Measurements from ENCODE around the gene NCAPG. TPM values are rescaled to one million over a fixed set of nuclear protein-coding genes. Genes with fewer than 3 reads are reported as not detected.

The NCAPG gene
- total and polyA plus RNA-seq, 9 of the 15 experiments (the other 6 are each of a cell fraction or from before 2014, with no cell fraction given) = 25.6 to 102 (median 65.3) TPM

DNA sequence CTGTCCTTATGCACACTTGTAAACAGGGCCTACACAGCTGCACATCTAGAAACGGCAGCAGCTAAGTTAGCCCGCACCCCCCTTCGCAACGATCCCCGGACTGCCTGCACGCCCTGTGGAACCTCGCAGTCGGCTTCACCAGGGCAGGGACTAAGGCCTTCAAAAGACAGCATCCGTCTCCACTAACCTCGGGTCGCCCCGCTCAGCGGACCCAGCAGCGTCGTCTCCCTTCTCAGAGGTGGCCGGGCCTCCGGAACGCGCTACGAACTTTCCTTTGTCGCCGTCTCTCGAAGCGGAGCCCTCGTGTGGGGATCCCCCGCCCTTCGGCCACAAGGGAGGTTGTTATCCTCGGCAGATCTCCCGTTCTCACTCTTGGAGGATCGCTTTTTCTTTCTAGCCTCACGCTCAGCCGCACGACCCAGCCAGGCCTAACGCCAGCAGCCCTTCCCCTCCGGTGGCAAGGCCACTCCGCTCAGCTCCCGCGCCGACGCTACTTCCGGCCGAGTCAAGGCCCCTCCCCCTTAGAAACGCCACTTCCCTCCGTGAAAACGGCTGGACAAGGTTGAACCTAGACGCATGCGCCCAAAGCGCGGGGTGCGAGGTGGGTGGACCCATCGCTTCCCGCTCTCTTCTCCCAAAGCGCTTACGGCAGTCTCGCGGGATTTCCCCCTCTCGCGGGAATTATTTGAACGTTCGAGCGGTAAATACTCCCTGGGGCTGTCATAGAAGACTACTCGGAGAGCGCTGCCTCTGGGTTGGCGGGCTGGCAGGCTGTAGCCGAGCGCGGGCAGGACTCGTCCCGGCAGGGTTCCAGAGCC, at the start of gene NCAPG, which contains the start of gene DCAF16 (continued):
- TF ChIP-seq, protein P1, sequence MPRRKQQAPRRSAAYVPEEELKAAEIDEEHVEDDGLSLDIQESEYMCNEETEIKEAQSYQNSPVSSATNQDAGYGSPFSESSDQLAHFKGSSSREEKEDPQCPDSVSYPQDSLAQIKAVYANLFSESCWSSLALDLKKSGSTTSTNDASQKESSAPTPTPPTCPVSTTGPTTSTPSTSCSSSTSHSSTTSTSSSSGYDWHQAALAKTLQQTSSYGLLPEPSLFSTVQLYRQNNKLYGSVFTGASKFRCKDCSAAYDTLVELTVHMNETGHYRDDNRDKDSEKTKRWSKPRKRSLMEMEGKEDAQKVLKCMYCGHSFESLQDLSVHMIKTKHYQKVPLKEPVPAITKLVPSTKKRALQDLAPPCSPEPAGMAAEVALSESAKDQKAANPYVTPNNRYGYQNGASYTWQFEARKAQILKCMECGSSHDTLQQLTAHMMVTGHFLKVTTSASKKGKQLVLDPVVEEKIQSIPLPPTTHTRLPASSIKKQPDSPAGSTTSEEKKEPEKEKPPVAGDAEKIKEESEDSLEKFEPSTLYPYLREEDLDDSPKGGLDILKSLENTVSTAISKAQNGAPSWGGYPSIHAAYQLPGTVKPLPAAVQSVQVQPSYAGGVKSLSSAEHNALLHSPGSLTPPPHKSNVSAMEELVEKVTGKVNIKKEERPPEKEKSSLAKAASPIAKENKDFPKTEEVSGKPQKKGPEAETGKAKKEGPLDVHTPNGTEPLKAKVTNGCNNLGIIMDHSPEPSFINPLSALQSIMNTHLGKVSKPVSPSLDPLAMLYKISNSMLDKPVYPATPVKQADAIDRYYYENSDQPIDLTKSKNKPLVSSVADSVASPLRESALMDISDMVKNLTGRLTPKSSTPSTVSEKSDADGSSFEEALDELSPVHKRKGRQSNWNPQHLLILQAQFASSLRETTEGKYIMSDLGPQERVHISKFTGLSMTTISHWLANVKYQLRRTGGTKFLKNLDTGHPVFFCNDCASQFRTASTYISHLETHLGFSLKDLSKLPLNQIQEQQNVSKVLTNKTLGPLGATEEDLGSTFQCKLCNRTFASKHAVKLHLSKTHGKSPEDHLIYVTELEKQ (CRISPR knock-in tag; IDR thresholded peaks at IDR 0.05) = no peak
- no peak for TF ChIP-seq HDAC8 (tag; IDR thresholded peaks at IDR 0.05)
- no peak for TF ChIP-seq ZNF551 (CRISPR knock-in tag; IDR thresholded peaks at IDR 0.05)
- no peak for TF ChIP-seq SMAD4 (CRISPR knock-in tag; conservative IDR thresholded peaks at IDR 0.05)
- peak; percentile 60 for TF ChIP-seq TAF7 (tag; IDR thresholded peaks at IDR 0.05)
- TF ChIP-seq TSC22D4 (tag; IDR thresholded peaks at IDR 0.05) = no peak
- TF ChIP-seq, protein P2, sequence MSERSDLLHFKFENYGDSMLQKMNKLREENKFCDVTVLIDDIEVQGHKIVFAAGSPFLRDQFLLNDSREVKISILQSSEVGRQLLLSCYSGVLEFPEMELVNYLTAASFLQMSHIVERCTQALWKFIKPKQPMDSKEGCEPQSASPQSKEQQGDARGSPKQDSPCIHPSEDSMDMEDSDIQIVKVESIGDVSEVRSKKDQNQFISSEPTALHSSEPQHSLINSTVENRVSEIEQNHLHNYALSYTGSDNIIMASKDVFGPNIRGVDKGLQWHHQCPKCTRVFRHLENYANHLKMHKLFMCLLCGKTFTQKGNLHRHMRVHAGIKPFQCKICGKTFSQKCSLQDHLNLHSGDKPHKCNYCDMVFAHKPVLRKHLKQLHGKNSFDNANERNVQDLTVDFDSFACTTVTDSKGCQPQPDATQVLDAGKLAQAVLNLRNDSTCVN (CRISPR knock-in tag; IDR thresholded peaks at IDR 0.05) = no peak
- no peak for TF ChIP-seq XRCC3 (IDR thresholded peaks at IDR 0.05)
- 0 out of 2 replicates have a peak, but pooled peaks have one; percentile 47 for TF ChIP-seq TCF7L2 (IDR thresholded peaks at IDR 0.05; ENCODE audit: low read depth, low read length)
- no peak for TF ChIP-seq DDX20 (tag; IDR thresholded peaks at IDR 0.05; ENCODE audit: low read depth)
- TF ChIP-seq, protein P3, sequence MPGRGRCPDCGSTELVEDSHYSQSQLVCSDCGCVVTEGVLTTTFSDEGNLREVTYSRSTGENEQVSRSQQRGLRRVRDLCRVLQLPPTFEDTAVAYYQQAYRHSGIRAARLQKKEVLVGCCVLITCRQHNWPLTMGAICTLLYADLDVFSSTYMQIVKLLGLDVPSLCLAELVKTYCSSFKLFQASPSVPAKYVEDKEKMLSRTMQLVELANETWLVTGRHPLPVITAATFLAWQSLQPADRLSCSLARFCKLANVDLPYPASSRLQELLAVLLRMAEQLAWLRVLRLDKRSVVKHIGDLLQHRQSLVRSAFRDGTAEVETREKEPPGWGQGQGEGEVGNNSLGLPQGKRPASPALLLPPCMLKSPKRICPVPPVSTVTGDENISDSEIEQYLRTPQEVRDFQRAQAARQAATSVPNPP (IDR thresholded peaks at IDR 0.05; ENCODE audit: borderline replicate concordance, insufficient read depth, insufficient read length) = no peak
- no peak for TF ChIP-seq KLF13 (tag; IDR thresholded peaks at IDR 0.05; ENCODE audit: borderline replicate concordance, low read depth)
- no peak for TF ChIP-seq BRF1 (IDR thresholded peaks at IDR 0.05; ENCODE audit: borderline replicate concordance, extremely low read depth, insufficient read length)
- no peak for TF ChIP-seq CTBP1 (IDR thresholded peaks at IDR 0.05; ENCODE audit: borderline replicate concordance)
- TF ChIP-seq, protein P4, sequence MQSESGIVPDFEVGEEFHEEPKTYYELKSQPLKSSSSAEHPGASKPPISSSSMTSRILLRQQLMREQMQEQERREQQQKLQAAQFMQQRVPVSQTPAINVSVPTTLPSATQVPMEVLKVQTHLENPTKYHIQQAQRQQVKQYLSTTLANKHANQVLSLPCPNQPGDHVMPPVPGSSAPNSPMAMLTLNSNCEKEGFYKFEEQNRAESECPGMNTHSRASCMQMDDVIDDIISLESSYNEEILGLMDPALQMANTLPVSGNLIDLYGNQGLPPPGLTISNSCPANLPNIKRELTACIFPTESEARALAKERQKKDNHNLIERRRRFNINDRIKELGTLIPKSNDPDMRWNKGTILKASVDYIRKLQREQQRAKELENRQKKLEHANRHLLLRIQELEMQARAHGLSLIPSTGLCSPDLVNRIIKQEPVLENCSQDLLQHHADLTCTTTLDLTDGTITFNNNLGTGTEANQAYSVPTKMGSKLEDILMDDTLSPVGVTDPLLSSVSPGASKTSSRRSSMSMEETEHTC (IDR thresholded peaks at IDR 0.05) = no peak
- TF ChIP-seq, protein P5, sequence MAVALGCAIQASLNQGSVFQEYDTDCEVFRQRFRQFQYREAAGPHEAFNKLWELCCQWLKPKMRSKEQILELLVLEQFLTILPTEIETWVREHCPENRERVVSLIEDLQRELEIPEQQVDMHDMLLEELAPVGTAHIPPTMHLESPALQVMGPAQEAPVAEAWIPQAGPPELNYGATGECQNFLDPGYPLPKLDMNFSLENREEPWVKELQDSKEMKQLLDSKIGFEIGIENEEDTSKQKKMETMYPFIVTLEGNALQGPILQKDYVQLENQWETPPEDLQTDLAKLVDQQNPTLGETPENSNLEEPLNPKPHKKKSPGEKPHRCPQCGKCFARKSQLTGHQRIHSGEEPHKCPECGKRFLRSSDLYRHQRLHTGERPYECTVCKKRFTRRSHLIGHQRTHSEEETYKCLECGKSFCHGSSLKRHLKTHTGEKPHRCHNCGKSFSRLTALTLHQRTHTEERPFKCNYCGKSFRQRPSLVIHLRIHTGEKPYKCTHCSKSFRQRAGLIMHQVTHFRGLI (CRISPR knock-in tag; IDR thresholded peaks at IDR 0.05) = no peak
- TF ChIP-seq KAT7 (CRISPR knock-in tag; IDR thresholded peaks at IDR 0.05; ENCODE audit: borderline replicate concordance) = peak; percentile 73; the same call in 1 of the 2 replicates
- no peak for TF ChIP-seq RBM17 (IDR thresholded peaks at IDR 0.05; ENCODE audit: borderline replicate concordance, low read depth, low read length)
- no peak for TF ChIP-seq ARID2 (IDR thresholded peaks at IDR 0.05)

Measured in K562 (cell line).